Smooth muscle cell (in vitro differentiated cells): ENCODE data around the gene CYP4F2. TPM values are rescaled to one million over a fixed set of nuclear protein-coding genes. Genes with fewer than 3 reads are reported as not detected.

Experiments
- DNase-seq: peaks from one replicate; lab custom pipeline; 2025; ENCODE audit not compliant: unreplicated experiment; lab: John Stamatoyannopoulos, UW
- H2AFZ ChIP-seq: fragments of 200-600 bp; sonication (generic); 2 replicates; pipeline ENCODE4 v1.6.0; 2016; ENCODE audit warnings: antibody characterized with exemption, low read depth, mild to moderate bottlenecking
- H3F3A ChIP-seq: fragments of 200-600 bp; sonication (generic); 2 replicates; pipeline ENCODE4 v1.6.0; 2017; ENCODE audit warnings: antibody characterized with exemption, low read depth
- H3K27ac ChIP-seq: fragments of 200-600 bp; sonication (generic); 2 replicates; pipeline ENCODE4 v1.5.1; 2016; ENCODE audit warnings: low read depth, mild to moderate bottlenecking
- H3K27me3 ChIP-seq: fragments of 200-600 bp; sonication (generic); 2 replicates; pipeline ENCODE4 v1.6.1; 2016; ENCODE audit warnings: low read depth, mild to moderate bottlenecking
- H3K36me3 ChIP-seq: fragments of 200-600 bp; sonication (generic); 2 replicates; pipeline ENCODE4 v1.5.1; 2016; ENCODE audit warnings: low read depth
- H3K4me1 ChIP-seq: fragments of 200-600 bp; sonication (generic); 2 replicates; pipeline ENCODE4 v1.5.1; 2016; ENCODE audit warnings: low read depth
- H3K4me2 ChIP-seq: fragments of 200-600 bp; sonication (generic); 2 replicates; pipeline ENCODE4 v1.6.0; 2016; ENCODE audit warnings: mild to moderate bottlenecking
- H3K4me3 ChIP-seq: fragments of 200-600 bp; sonication (generic); 2 replicates; pipeline ENCODE4 v1.5.1; 2016; ENCODE audit warnings: mild to moderate bottlenecking
- H3K79me2 ChIP-seq: fragments of 200-600 bp; sonication (generic); 2 replicates; pipeline ENCODE4 v1.6.0; 2016; ENCODE audit warnings: low read depth, mild to moderate bottlenecking
- H3K9ac ChIP-seq: fragments of 200-600 bp; sonication (generic); 2 replicates; pipeline ENCODE4 v1.6.0; 2016; ENCODE audit warnings: low read depth
- H3K9me3 ChIP-seq: fragments of 200-600 bp; sonication (generic); replicated peaks from 2 replicates; pipeline ENCODE4 v1.5.1; 2016; ENCODE audit warnings: low read depth
- H4K20me1 ChIP-seq: fragments of 200-600 bp; sonication (generic); 2 replicates; pipeline ENCODE4 v1.6.0; 2016; ENCODE audit warnings: low read depth
- WGBS: methylation state at CpG from one replicate; pipeline ENCODE4 v1.1.7; 2016; ENCODE audit warnings: low lambda C conversion rate; 5-methylcytosine and 5-hydroxymethylcytosine counted together
- polyA plus RNA-seq: library from polyadenylated mRNA; unstranded; fragments of >200 nt; fragmentation: Nextera tagmentation; extraction: Ambion mirVana; gene quantifications from 2 replicates; pipeline ENCODE4 v1.2.1, GENCODE V29; 2016
- total RNA-seq: library from RNA; depleted of rRNA; stranded (reverse); fragments of >200 nt; gene quantifications from 2 replicates; pipeline ENCODE4 v1.2.3, GENCODE V29; 2014
- TF ChIP-seq, protein P1 (sequence below): fragments of 200-600 bp; sonication (generic); IDR thresholded peaks from 2 replicates; pipeline ENCODE4 v1.5.1; 2017; ENCODE audit warnings: borderline replicate concordance, mild to moderate bottlenecking, antibody characterized with exemption; ENCODE audit not compliant: insufficient read depth, poor library complexity, severe bottlenecking

The CYP4F2 gene
- total and polyA plus RNA-seq, 2 experiments from 2014 or later = not detected

DNA sequence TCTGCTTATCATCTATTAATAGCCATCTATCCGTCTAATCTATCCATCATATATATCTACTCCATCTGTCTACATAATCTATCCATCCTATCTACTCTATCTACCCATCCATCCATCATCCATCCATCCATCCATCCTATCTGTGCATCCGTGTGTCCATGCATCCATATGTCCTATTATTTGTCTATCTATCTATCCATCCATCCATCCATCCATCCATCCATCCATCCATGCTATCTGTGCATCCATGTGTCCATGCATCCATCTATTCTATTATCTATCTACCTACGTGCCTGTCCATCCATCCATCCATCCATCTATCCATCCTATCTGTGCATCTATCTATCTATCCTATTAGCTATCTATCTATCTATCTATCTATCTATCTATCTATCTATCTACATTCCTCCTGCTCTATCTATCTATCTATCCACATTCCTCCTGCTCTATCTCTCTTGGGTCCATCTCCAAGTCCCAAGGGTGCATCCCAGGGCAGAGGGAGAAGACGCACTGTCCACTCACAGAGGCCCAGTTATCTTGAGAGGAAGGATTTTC is 1.9 kb downstream of the CYP4F2 start:
- Histone ChIP-seq H3K79me2 (no peaks in the 10 kb centered on the region), H3F3A (no peaks in the 10 kb centered on the region), H2AFZ (no peak overlapping the region), H3K4me1 (no peaks in the 10 kb centered on the region), H3K36me3 (no peaks in the 10 kb centered on the region), H3K4me3 (no peak overlapping the region), H3K27ac (no peak overlapping the region), H4K20me1 (no peaks in the 10 kb centered on the region), H3K4me2 (no peak overlapping the region), H3K9me3 (no peaks in the 10 kb centered on the region), H3K9ac (no peak overlapping the region), H3K27me3 (no peaks in the 10 kb centered on the region)
- no peak for DNase-seq
- 65% methylated on average over 4 of the region's 4 CpGs for WGBS
- TF ChIP-seq, protein P1, sequence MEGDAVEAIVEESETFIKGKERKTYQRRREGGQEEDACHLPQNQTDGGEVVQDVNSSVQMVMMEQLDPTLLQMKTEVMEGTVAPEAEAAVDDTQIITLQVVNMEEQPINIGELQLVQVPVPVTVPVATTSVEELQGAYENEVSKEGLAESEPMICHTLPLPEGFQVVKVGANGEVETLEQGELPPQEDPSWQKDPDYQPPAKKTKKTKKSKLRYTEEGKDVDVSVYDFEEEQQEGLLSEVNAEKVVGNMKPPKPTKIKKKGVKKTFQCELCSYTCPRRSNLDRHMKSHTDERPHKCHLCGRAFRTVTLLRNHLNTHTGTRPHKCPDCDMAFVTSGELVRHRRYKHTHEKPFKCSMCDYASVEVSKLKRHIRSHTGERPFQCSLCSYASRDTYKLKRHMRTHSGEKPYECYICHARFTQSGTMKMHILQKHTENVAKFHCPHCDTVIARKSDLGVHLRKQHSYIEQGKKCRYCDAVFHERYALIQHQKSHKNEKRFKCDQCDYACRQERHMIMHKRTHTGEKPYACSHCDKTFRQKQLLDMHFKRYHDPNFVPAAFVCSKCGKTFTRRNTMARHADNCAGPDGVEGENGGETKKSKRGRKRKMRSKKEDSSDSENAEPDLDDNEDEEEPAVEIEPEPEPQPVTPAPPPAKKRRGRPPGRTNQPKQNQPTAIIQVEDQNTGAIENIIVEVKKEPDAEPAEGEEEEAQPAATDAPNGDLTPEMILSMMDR = no peak

DNA sequence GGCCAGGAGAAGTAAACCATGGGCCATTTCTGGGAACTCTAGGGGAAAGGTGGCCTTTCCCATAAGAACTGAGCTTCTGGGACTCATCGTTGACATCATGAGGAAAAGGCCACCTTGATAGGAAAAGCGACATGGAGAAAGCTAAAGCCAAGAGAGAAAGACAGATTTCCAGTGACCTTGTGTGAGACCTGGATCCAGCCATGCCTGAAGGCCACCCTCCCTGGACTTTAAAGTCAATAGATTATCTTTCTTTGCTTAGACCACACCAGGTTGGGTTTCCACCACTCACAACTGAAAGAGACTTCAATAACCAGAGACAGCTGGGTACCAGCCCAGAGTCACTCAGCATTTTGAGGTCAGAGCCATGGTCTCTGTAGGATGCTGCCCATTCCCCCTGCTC is 3.5 kb downstream of the CYP4F2 start:
- Histone ChIP-seq H3K4me2 (no peak overlapping the region), H3K79me2 (no peaks in the 10 kb centered on the region), H3K9ac (no peak overlapping the region), H3K4me1 (no peaks in the 10 kb centered on the region), H3K27ac (no peak overlapping the region), H3F3A (no peaks in the 10 kb centered on the region), H2AFZ (no peak overlapping the region), H3K9me3 (no peaks in the 10 kb centered on the region), H3K36me3 (no peaks in the 10 kb centered on the region), H3K4me3 (no peak overlapping the region), H3K27me3 (no peaks in the 10 kb centered on the region), H4K20me1 (no peaks in the 10 kb centered on the region)
- no peak for DNase-seq
- TF ChIP-seq, protein P1 = no peak
- WGBS = 38% methylated on average over 2 of the region's 2 CpGs

DNA sequence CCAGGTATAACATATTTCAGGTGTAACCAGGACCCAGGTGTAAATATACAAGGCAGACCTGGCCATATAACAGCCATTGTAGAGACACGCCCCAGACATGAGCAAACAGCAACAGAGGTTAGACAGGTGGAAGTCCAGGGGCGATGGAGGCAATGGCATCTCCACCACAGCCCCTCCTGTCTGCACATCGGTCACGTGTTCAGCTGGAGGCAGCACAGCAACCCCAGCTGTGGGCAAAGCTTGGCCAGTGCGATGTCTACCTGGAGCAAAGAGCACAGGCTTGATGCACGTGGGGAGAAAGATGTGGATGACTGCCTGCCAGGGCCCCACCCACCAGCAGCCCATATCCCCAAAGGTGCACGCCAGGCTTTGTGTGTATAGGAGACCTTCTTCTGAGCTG is 4.4 kb downstream of the CYP4F2 start:
- Histone ChIP-seq H2AFZ (no peak overlapping the region), H3K4me3 (no peak overlapping the region), H3K9ac (no peak overlapping the region), H3K4me1 (no peaks in the 10 kb centered on the region), H3F3A (no peaks in the 10 kb centered on the region), H3K9me3 (peaks cover 4% of the 10 kb centered on the region), H3K27me3 (no peaks in the 10 kb centered on the region), H4K20me1 (no peaks in the 10 kb centered on the region), H3K79me2 (no peaks in the 10 kb centered on the region), H3K36me3 (no peaks in the 10 kb centered on the region), H3K4me2 (no peak overlapping the region), H3K27ac (no peak overlapping the region)
- TF ChIP-seq, protein P1 = no peak
- DNase-seq = no peak
- WGBS = 54% methylated on average over 7 of the region's 7 CpGs

DNA sequence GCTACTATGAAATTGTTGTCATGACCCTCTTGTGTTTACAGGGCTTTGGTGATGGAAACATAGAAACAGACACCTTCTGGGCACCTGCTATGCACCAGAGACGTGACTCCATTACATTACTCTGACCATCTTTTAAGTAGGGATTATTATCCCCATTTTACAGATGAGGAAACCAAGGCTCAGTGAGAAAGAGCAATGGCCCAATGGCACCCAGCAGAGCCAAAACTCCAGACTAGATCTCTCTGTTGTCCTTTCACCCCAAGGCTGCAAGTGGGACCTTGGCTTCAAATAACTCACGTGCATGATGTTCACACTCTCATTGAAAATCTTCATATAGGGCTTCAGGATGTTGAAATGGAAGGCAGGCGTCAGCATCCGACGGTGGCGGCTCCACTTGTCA is 5.9 kb downstream of the CYP4F2 start:
- no peaks in the 10 kb centered on the region for H4K20me1 ChIP-seq
- no peaks in the 10 kb centered on the region for H3K79me2 ChIP-seq
- H2AFZ ChIP-seq = no peak overlapping the region
- TF ChIP-seq, protein P1 = no peak
- H3K27me3 ChIP-seq = no peaks in the 10 kb centered on the region
- DNase-seq = no peak
- peaks cover 4% of the 10 kb centered on the region for H3K9me3 ChIP-seq
- H3F3A ChIP-seq = no peaks in the 10 kb centered on the region
- no peak overlapping the region for H3K27ac ChIP-seq
- no peaks in the 10 kb centered on the region for H3K36me3 ChIP-seq
- WGBS = 68% methylated on average over 6 of the region's 6 CpGs
- H3K9ac ChIP-seq = no peak overlapping the region
- H3K4me2 ChIP-seq = no peak overlapping the region
- no peak overlapping the region for H3K4me3 ChIP-seq
- H3K4me1 ChIP-seq = no peaks in the 10 kb centered on the region
